Mononuclear cell (primary cell): Measurements from ENCODE around the gene SLCO1A2. TPM values are rescaled to one million over a fixed set of nuclear protein-coding genes. Genes with fewer than 3 reads are reported as not detected.
"Not testable (repeated sequence)": the region's sequence is repeated elsewhere in the genome, so short reads cannot be mapped to it uniquely, and the experiment has no call there.

Source experiments
- H3K27me3 ChIP-seq: 2 replicates; pipeline ENCODE4 v1.6.0; 2011; ENCODE audit warnings: low read length, control low read depth; ENCODE audit not compliant: insufficient read depth
- H3K4me1 ChIP-seq: 2 replicates; pipeline ENCODE4 v1.5.1; 2011; ENCODE audit warnings: mild to moderate bottlenecking, low read length, control low read depth; ENCODE audit not compliant: insufficient read depth
- H3K4me3 ChIP-seq: 2 replicates; pipeline ENCODE4 v1.5.1; 2011; ENCODE audit warnings: mild to moderate bottlenecking, low read length, moderate library complexity
- H3K9me3 ChIP-seq: 2 replicates; pipeline ENCODE4 v1.5.1; 2011; ENCODE audit warnings: low read depth, mild to moderate bottlenecking, control low read depth, low read length
- total RNA-seq: library from RNA; depleted of rRNA; stranded (reverse); fragments of >200 nt; gene quantifications from one replicate; pipeline ENCODE4 v1.2.3, GENCODE V29; 2012

Gene SLCO1A2
- total RNA-seq, result under 0.01 TPM

DNA sequence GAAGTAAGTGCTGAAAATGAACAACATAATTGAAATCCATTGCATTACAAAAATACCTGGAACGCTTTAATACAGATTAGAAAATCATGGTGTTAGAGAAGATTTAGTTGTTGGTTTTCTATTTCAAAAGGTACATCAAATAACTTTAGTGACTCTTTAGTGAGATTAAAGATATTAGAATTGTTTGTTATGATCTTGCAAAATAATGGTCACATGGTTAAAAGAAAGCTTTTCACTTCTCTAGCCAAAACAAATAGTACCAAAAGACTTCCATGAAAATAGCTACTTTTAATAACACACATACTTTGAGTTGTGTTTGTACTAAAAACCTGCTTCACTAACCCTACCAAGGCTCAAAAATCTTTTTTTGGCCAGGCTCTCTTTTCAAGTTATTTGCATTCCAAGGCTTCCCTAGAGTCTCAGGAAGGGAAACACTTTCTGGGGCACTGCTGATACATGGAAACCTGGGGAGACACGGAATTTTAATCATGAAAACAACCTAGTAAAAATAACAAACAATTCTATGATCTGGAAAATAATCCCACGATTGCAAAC is at the start of gene SLCO1A2:
Gene SLCO1A2 (minus strand): TSS at position 147 of the 555 bp plus-strand sequence. CDS start 270 bp downstream, outside the sequence.
- H3K4me3 ChIP-seq, result no peak within 1 kb of the TSS
- H3K27me3 ChIP-seq, result no peaks in the 10 kb centered on the region
- H3K9me3 ChIP-seq, result no peaks in the 10 kb centered on the region
- no peaks in the 10 kb centered on the region for H3K4me1 ChIP-seq

DNA sequence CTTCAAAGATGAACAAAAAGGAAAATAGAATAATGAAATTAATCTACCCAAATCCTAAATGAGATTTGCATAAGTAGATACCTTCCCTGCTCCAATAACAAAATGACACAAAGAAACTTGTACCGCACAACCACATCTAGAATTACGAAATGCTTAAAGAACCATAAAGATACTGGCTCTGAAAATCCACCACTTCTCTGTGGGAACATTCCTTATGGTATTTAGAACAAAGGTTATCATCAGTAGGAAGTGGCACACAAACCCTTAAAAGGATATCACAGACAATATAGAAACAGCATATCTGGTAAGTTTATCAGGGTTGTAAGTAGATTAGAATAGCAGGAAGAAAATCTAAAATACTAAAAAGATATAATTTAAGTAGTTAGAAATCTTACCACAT is 49.5 kb upstream of the SLCO1A2 start:
- no peaks in the 10 kb centered on the region for H3K4me1 ChIP-seq
- H3K4me3 ChIP-seq, result no peak overlapping the region
- no peaks in the 10 kb centered on the region for H3K9me3 ChIP-seq
- H3K27me3 ChIP-seq, result no peaks in the 10 kb centered on the region

GRCh38 chr12:21381320-21381719 is 46.6 kb upstream of the SLCO1A2 start:
- H3K9me3 ChIP-seq, H3K27me3 ChIP-seq, H3K4me3 ChIP-seq, H3K4me1 ChIP-seq: not testable (repeated sequence)

GRCh38 chr12:21379218-21379617 is 44.5 kb upstream of the SLCO1A2 start:
- Histone ChIP-seq H3K9me3 (no peaks in the 10 kb centered on the region), H3K4me1 (no peaks in the 10 kb centered on the region), H3K27me3 (no peaks in the 10 kb centered on the region), H3K4me3 (no peak overlapping the region)

- H3K9me3 ChIP-seq, result no peaks in the 10 kb centered on the region
- no peaks in the 10 kb centered on the region for H3K27me3 ChIP-seq
- H3K4me3 ChIP-seq, result no peak within 1 kb of the TSS
- H3K4me1 ChIP-seq, result no peaks in the 10 kb centered on the region
Observed at GRCh38 chr12:21372602-21373001, 37.9 kb upstream of the SLCO1A2 start, which contains the start of gene IAPP. TSS of gene IAPP (plus strand) at chr12:21372902. CDS start at chr12:21373352, 450 bp downstream.

GRCh38 chr12:21370845-21371449 is 36.2 kb upstream of the SLCO1A2 start:
- H3K4me3 ChIP-seq, result no peak overlapping the region
- no peaks in the 10 kb centered on the region for H3K27me3 ChIP-seq
- no peaks in the 10 kb centered on the region for H3K9me3 ChIP-seq
- H3K4me1 ChIP-seq, result no peaks in the 10 kb centered on the region

DNA sequence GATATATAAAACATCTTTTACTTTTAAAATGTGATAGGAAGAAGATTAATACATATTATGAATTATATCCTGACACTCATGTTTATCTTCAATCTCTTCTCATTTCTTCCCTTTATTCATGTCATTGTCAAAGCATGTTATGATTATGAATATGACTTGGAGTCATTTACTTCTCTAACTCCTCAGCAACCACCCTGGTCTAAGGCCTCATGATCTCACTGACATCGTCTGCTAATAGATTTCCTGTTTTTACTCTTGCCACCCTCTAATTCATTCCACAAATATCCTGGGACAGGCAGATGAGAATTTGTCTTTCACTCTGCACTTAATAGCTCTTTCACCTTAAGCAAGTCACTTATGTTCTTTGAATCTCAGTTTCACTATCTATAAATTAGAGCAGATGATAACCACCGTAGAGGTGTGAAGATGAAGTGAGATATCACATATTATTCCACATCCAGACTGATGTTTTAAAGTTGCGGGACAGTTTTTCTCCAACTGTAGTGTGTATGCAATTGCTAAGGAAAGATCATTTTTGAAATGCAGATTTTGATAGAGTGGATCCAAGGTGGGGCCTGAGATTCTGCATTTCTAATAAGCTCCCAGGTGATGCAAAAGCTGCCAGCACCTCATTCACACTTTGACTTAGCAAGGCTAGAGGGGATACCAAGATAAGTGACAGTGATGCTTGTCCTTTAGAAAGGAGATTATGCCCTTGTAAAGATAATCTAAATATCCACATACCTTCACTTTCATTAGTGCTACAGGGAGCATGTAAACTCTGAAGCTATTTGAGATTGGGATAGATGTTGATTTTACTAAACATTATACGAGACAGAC is 34.6 kb upstream of the SLCO1A2 start:
- no peaks in the 10 kb centered on the region for H3K27me3 ChIP-seq
- H3K4me1 ChIP-seq, result no peaks in the 10 kb centered on the region
- H3K9me3 ChIP-seq, result no peaks in the 10 kb centered on the region
- no peak overlapping the region for H3K4me3 ChIP-seq

GRCh38 chr12:21360632-21361031 is 25.9 kb upstream of the SLCO1A2 start:
- not testable (repeated sequence) for H3K9me3 ChIP-seq, H3K27me3 ChIP-seq, H3K4me3 ChIP-seq, H3K4me1 ChIP-seq

DNA sequence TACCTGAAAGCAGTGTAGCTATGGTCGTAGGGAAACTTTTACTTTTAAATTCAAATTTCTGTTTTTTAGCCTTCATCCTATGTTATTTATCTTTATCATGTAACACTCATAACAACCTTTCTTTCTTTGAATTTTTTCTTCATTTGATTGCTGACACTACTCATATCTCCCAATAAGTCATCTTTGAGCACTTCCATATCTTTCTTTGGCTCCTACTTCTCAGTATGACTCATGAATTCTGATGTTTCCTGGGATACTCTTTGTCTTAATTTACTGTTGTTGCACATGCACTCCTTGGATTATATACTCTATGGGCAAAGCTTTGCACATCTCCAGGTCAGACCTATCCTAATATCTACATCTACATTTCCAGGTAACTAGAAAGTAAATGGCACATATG is 19.9 kb upstream of the SLCO1A2 start:
- Histone ChIP-seq H3K9me3 (no peaks in the 10 kb centered on the region), H3K27me3 (peaks cover under 1% of the 10 kb centered on the region), H3K4me1 (no peaks in the 10 kb centered on the region), H3K4me3 (no peak overlapping the region)

GRCh38 chr12:21353948-21354347 is 19.2 kb upstream of the SLCO1A2 start:
- Histone ChIP-seq H3K4me1 (no peaks in the 10 kb centered on the region), H3K4me3 (no peak overlapping the region), H3K9me3 (no peaks in the 10 kb centered on the region), H3K27me3 (peaks cover 5% of the 10 kb centered on the region)

DNA sequence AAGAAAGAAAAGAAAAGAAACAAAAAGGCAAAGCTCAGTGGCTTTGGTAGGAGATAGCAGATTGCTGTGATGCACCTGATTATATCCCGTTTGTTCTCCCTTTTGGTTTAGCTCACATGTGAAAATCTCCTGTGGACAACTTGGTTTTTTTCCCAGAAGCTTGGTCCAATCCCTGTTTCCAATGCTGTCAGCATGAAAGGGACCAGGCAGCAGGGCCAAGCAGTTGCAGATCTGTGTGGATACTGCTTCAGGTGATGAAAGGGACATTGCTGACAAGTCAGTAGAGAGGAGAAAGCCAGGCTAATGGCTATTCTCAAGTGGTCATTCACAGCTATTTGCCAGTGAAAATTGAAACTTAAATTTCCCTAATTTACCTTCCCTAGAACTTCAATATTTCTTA is 18.8 kb upstream of the SLCO1A2 start:
- no peak overlapping the region for H3K4me3 ChIP-seq
- peaks cover 5% of the 10 kb centered on the region for H3K27me3 ChIP-seq
- H3K4me1 ChIP-seq, result no peaks in the 10 kb centered on the region
- H3K9me3 ChIP-seq, result no peaks in the 10 kb centered on the region

GRCh38 chr12:21350975-21351374 is 16.3 kb upstream of the SLCO1A2 start:
- peaks cover 5% of the 10 kb centered on the region for H3K27me3 ChIP-seq
- no peak overlapping the region for H3K4me3 ChIP-seq
- no peaks in the 10 kb centered on the region for H3K9me3 ChIP-seq
- no peaks in the 10 kb centered on the region for H3K4me1 ChIP-seq

GRCh38 chr12:21346542-21347205 is 12.0 kb upstream of the SLCO1A2 start:
- no peaks in the 10 kb centered on the region for H3K4me1 ChIP-seq
- H3K9me3 ChIP-seq, result no peaks in the 10 kb centered on the region
- peaks cover 5% of the 10 kb centered on the region for H3K27me3 ChIP-seq
- no peak overlapping the region for H3K4me3 ChIP-seq

DNA sequence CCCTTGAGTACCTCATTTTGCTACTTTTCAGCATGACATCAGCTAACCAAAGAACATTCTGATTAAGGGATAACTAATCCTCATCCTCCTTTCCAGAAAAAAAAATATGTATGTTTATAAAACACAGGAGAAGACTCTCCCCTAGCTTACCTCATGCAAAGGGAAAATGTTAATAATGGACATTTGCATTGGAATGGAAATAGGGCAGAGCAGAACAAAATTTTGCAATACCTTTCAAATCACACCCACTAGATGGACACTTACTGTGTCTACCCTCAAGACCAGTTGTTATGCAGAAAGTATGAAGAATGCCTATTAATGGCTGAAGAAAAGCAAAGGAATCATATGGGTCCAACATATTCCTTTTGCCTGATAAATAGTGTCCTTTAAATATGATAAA is 8.9 kb upstream of the SLCO1A2 start:
- H3K27me3 ChIP-seq, result no peaks in the 10 kb centered on the region
- no peak overlapping the region for H3K4me3 ChIP-seq
- no peaks in the 10 kb centered on the region for H3K9me3 ChIP-seq
- H3K4me1 ChIP-seq, result no peaks in the 10 kb centered on the region

DNA sequence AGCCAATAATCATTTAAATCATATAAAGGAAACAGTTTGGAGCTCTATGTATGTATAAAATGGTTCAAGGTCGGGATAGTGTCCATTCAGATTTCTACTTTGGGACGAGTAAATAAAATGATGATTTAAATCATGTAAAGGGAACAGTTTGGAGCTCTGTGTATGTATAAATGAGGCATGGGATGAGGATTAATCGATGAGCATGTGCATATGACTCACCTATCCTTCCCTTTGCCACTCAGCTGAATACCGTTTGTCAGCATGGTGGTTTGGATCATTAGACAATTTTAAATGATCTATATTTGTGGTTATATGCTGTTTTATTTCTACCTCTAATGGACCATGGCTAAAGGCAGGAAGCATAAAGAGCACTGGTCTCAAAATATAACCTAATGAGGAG is 7.1 kb upstream of the SLCO1A2 start:
- H3K9me3 ChIP-seq, result no peaks in the 10 kb centered on the region
- no peak overlapping the region for H3K4me3 ChIP-seq
- H3K27me3 ChIP-seq, result no peaks in the 10 kb centered on the region
- H3K4me1 ChIP-seq, result no peaks in the 10 kb centered on the region
